RWPE1 (cell line): ENCODE results near the gene PIM1.

Source experiments
- CTCF ChIA-PET: fragments of 350-600 bp; sonication (Branson Sonifier 250); formaldehyde crosslinking; extraction: SDS; loops from one replicate; lab custom pipeline; 2021; lab: Yijun Ruan, JAX
- POLR2A ChIA-PET: fragments of 400-600 bp; formaldehyde crosslinking; extraction: SDS; loops from one replicate; lab custom pipeline; 2020; ENCODE audit warnings: antibody characterized with exemption; ENCODE audit not compliant: low non-redundant PET; lab: Yijun Ruan, JAX
- DNase-seq: peaks from one replicate; pipeline ENCODE4 v3.0.0; 2012; ENCODE audit warnings: low spot score
- H3K27ac ChIP-seq: fragments of 450-650 bp; 2 replicates; pipeline ENCODE4 v1.5.1; 2017
- CTCF ChIP-seq: fragments of 450-650 bp; conservative IDR thresholded peaks from 2 replicates; pipeline ENCODE4 v1.5.1; 2017; ENCODE audit warnings: low read depth, mild to moderate bottlenecking

Gene PIM1

GRCh38 chr6:37206622-37207021, 36.7 kb downstream of the PIM1 start:
- no peak for TF ChIP-seq CTCF
- no peak for DNase-seq
- no peak overlapping the region for H3K27ac ChIP-seq
- ChIA-PET POLR2A (no interaction called here), CTCF (interaction anchor here (6.2 kb wide), 1 partner anchor 188 kb away, joined by 70 read pairs; no protein-coding TSS in a partner anchor)

GRCh38 chr6:37207903-37208456, 38.0 kb downstream of the PIM1 start:
- peak; percentile 76 for TF ChIP-seq CTCF
- DNase-seq: peak; percentile 71
- CTCF ChIA-PET: interaction anchor here (0.6 to 6.2 kb wide), 4 partner anchors 161 to 323 kb away, joined by 3 to 70 read pairs (median 4); no protein-coding TSS in a partner anchor
- H3K27ac ChIP-seq: no peak overlapping the region
- POLR2A ChIA-PET: no interaction called here

GRCh38 chr6:37208793-37209192, 38.8 kb downstream of the PIM1 start:
- TF ChIP-seq CTCF: no peak
- H3K27ac ChIP-seq: no peak overlapping the region
- CTCF ChIA-PET: interaction anchor here (0.7 to 6.2 kb wide), 6 partner anchors 37 to 323 kb away, joined by 3 to 70 read pairs (median 10); no protein-coding TSS in a partner anchor
- no peak for DNase-seq
- POLR2A ChIA-PET: no interaction called here

GRCh38 chr6:37209461-37210205, 39.7 kb downstream of the PIM1 start:
- ChIA-PET POLR2A (no interaction called here), CTCF (interaction anchor here (0.5 to 6.2 kb wide), 15 partner anchors 11 to 306 kb away, joined by 3 to 70 read pairs (median 4); no protein-coding TSS in a partner anchor)
- no peak overlapping the region for H3K27ac ChIP-seq
- no peak for TF ChIP-seq CTCF
- no peak for DNase-seq

GRCh38 chr6:37210313-37210968, 40.5 kb downstream of the PIM1 start:
- no peak overlapping the region for H3K27ac ChIP-seq
- CTCF ChIA-PET: interaction anchor here (0.5 to 6.2 kb wide), 16 partner anchors 12 to 357 kb away, joined by 3 to 70 read pairs (median 4); no protein-coding TSS in a partner anchor
- peak; percentile 72 for DNase-seq
- POLR2A ChIA-PET: no interaction called here
- TF ChIP-seq CTCF: peak; percentile 88

GRCh38 chr6:37212268-37212667, 42.3 kb downstream of the PIM1 start:
- POLR2A ChIA-PET: no interaction called here
- TF ChIP-seq CTCF: no peak
- no peak for DNase-seq
- CTCF ChIA-PET: interaction anchor here (0.8 to 2.3 kb wide), 3 partner anchors 164 to 194 kb away, joined by 4 to 18 read pairs (median 4); no protein-coding TSS in a partner anchor
- no peak overlapping the region for H3K27ac ChIP-seq
